Stimulated activated naive CD4-positive, alpha-beta T cell (primary cell): ENCODE measurements around the gene GFPT1.
"Not testable (repeated sequence)": the region's sequence is repeated elsewhere in the genome, so short reads cannot be mapped to it uniquely, and the experiment has no call there.

Source experiments
- DNase-seq, 6 experiments: peaks; one replicate each; lab custom pipeline; 2025; lab: John Stamatoyannopoulos, UW

Gene GFPT1

DNA sequence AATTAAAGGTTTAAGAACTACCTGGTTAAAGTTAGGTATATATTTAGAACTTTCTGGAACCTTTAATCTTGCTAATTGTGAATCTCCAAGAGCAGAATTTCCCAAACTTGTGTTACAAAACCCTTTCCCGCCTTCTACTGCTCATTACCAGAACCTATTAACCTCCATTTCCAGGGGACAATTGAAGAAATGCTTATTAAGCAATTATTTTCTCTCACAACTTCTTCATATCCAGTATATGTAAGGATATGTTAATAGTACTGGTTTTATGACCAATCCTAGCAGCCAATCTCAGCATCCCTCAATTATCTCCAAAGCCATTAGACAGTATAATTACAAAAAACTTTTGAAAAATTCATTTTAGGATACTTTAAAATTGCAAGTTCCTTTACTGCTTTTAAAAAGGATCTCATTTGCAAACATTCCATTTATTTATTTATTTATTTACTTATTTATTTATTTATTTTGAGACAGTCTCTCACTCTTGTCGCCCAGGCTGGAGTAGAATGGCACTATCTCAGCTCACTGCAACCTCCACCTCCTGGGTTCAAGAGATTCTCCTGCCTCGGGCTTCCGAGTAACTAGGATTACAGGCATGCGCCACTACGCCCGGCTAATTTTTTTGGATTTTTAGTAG lies 3.7 kb downstream of the GFPT1 start:
- DNase-seq, result no peak

DNA sequence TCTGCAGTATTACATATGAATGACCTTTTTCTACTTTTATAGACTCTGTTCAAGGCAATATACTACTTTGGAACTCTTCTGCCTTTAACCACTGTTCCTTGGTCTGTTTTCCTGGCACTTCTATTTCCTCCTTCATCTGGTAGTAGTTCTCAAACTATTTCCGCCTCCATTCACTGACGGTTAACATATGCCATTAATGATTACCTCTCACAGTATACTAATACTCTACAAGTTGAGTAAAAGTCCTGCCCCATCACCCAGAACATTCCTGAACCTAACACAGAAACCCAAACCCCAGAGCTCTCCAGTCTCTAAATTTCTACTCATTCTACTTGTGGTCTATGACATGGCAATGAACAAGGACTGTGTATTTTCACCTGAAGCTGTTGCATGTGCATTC lies 4.5 kb downstream of the GFPT1 start:
- DNase-seq, result no peak

- no peak for DNase-seq
Measured at GRCh38 chr2:69381337-69381737, 5.7 kb downstream of the GFPT1 start.

GRCh38 chr2:69380072-69380917 lies 6.7 kb downstream of the GFPT1 start:
- DNase-seq, result no peak

GRCh38 chr2:69376403-69376802 lies 10.6 kb downstream of the GFPT1 start:
- no peak for DNase-seq

- DNase-seq, result peak in 2 of 6 experiments; percentile 11 to 23
Measured at GRCh38 chr2:69375494-69376353, 11.3 kb downstream of the GFPT1 start.

DNA sequence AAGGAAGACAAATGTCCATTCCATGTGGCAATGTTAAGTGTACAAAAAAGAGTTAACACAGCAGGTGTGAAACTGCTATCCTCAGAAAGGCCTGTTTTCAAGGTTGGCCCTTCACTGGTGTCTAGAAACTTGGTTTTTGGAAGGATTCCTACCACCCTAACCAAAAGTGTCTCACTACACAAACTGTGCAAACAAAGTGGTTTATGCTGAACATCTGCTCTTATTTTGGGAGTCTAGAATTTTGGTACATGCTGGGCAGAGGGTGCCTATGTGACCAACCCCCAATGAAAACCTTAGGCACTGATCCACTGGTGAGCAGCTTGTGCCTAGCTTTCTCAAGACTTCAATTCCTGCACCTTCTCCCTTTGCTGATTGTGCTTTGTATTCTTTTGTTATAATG lies 14.3 kb downstream of the GFPT1 start:
- DNase-seq, result no peak

DNA sequence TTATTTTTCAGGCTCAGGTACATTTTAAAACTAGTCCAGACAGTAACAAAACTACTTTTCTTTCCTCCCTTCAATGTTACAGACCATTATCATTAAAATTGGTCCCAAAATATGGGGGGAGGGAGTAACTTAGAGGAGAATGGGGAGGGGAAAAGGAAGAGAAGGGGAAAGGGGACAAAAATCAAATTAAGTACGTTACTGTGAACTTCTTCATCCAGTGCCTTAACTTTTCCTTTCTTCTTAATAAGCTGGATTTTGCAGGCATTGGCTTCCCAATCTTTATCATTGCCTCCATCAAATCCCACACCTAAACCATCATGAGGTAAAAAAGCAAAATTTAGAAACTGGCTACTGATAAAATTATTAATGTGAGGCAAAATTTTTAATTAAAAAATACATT lies 17.2 kb downstream of the GFPT1 start:
- DNase-seq, result no peak

DNA sequence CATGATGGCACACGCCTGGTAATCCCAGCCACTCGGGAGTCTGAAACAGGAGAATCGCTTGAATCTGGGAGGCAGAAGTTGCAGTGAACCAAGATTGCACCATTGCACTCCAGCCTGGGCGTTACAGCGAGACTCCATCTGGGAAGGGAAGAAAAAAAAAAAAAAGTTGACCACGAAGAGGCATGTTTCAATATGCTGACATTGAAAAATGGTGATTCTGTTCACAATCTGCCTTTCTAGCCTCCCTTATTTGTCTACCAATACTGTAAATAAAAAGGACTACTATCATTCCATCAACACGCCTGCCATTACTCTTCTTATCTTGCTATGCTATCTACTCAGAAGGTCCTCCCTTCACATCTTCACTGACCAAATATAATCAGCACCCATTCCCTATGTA lies 18.4 kb downstream of the GFPT1 start:
- no peak for DNase-seq

GRCh38 chr2:69359371-69359770 lies 27.7 kb downstream of the GFPT1 start:
- DNase-seq, result no peak

- no peak for DNase-seq
Measured at GRCh38 chr2:69358914-69359313, 28.1 kb downstream of the GFPT1 start.

GRCh38 chr2:69356471-69356870 lies 30.6 kb downstream of the GFPT1 start:
- no peak for DNase-seq

GRCh38 chr2:69354976-69355375 lies 32.1 kb downstream of the GFPT1 start:
- DNase-seq, result not testable (repeated sequence)

DNA sequence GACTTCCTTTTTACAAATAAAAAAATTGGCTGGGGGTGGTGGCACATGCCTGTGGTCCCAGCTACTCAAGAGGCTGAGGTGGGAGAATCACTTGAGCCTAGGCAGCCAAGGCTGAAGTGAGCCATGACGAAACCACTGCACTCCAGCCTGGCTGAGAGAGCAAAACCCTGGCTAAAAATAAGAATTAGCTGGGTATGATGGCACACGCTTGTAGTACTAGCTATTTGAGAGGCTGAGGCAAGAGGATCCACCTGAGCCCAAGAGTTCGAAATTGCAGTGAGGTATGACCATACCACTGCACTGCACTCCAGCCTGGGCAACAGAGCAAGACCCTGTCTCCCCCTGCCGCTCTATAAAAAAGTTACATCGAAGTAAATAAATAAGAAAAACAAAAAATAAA lies 33.7 kb downstream of the GFPT1 start:
- no peak for DNase-seq

DNA sequence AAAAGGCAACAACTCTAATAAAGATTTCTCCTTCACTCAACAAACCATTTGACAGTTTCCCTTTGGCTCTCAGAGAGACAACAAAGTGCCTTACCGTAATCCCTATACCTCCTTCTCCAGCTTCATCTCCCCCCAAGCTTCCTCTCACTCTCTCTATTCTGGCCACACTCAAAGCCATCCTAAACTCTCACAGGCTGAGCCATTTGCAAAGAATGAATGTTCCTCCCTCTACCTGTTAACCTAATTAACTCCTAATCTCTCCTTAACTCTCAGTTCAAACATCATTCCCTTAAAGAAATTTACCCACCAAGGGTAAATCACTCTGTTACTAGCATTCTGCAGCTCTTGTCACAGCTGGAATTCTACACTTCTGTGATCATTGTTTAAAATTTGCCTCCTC lies 38.2 kb downstream of the GFPT1 start:
- no peak for DNase-seq

GRCh38 chr2:69345434-69345833 lies 41.6 kb downstream of the GFPT1 start:
- no peak for DNase-seq

GRCh38 chr2:69344305-69344704 lies 42.7 kb downstream of the GFPT1 start:
- no peak for DNase-seq

DNA sequence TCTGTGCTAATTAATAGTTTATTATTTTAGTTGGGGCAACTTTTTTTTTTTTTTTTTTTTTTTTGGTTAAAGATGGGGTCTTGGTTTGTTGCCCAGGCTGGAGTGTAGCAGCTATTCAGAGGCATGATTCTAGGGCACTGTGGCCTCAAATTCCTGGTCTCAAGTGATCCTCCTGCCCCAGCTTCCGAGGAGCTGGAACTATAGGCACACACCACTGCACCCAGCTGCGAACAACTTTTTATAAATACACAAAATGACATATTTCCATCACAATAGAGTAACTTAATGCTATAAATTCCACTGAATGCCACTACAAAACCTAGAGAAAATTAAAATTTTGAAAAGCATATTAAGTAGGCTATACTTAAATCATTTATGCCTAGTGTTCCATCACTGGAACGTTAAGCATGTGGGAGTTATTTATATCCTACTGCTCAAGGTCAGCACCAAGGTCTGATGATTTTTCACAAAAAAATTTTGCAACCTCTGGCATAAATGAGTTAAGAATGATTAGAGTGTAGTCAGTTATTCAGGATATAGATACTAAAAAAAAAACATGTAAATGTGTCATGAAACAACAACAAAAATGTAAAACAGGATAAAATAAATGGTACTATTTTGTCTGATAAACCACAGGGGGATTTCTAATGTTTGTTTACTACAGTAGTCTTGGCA lies 46.8 kb downstream of the GFPT1 start:
- no peak for DNase-seq

GRCh38 chr2:69335311-69335710 lies 51.7 kb downstream of the GFPT1 start:
- no peak for DNase-seq

DNA sequence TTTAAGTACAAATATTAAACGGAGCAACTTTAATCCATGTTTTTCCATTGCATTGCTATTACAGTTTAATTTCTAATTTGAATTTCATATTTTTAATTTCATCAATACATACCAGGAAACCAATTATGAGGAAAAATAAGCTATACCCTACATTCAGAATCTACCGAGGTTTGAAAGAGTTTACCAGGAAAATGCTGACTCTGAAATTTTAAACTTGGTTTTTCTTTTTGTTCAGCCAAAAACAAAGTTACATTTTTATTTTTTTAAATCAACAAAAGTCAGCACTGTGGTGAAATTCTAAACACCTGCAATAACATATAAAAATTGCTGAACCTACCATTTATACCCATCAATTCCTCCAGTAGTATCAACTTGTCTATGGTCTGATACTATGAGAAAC lies 53.7 kb downstream of the GFPT1 start:
- DNase-seq, result no peak

DNA sequence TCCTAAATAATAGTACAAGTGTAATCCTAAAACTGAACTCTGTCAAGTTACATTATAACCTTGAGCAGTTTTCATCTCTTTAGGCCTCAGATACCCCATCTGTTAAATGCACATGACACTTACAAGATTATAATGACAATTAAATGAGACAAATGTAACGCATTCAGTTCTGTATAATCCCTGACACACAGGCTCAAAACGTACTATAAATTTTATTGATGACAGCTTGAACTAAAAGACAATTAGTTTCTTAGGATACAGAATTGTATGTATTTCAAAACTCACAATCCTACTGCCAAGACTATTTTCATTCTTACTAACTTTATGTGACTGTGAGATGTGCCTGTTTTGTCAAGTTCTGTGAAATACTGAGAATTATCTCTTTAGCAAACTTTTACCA lies 56.2 kb downstream of the GFPT1 start:
- DNase-seq, result no peak

DNA sequence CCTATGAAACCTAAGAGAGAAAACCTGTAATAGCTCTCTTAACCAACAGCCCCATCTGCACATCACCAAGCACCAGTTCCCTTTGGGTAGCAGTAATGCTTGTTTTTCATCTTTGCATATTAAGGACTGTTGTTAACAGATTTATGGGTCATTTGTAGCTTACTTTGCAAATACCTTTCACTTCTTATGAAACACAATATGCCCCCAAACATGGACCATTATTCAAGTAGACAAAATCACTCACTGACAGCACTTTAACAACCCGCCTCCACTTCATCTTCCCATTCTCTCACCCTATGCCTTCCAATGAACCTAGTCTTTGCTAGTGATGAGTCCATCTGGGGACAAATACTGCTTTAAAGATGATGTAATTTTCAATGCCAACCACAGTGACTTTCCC lies 64.4 kb downstream of the GFPT1 start:
- DNase-seq, result no peak
